ENCODE data around the gene PBRM1.
"Not testable (repeated sequence)": the region's sequence is repeated elsewhere in the genome, so short reads cannot be mapped to it uniquely, and the experiment has no call there.

PBRM1 gene

DNA sequence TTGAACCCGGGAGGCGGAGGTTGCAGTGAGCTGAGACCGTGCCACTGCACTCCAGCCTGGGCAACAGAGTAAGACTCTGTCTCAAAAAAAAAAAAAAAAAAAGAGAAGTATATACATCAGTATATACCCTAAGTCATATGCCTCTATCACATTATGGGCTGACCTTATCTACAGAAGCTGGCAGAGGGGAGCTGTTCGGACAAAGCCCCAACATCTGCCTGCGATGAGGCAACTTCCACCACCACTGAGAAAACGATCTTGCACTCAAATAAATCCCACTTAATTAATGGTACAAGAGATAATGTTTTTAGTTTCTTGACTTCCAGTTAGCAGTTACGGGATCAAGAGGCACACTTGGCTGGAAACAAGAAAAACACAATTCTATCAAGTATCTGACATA is 17.6 kb upstream of the PBRM1 start:
- DNase-seq = no peak

DNA sequence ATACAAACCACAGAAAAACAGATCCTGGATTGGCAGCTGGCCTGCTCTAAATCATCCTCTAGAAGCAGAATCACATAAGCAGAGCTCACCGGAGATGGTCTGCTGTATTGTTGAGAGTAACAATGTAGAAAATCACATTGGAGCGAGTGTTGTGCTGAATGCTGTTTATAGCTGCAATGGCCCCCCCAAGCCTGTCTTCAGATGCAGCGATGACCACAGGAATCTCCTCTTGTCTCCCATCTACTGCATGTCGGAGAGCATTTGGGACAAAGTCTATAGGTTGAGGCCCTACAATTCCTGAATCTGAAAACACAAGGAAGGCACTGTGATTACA is 11.9 kb upstream of the PBRM1 start:
- DNase-seq = no peak

- DNase-seq = no peak
These were observed 11.3 kb upstream of the PBRM1 start for GRCh38 chr3:52696830-52697631.

- DNase-seq = no peak
These were observed 10.3 kb upstream of the PBRM1 start for GRCh38 chr3:52695798-52696671.

- no peak for DNase-seq
These were observed 8.9 kb upstream of the PBRM1 start for GRCh38 chr3:52694528-52695189.

- no peak for DNase-seq
These were observed 7.4 kb upstream of the PBRM1 start for GRCh38 chr3:52693071-52693470.

- no peak for DNase-seq
These were observed 4.8 kb upstream of the PBRM1 start for GRCh38 chr3:52690560-52690959.

DNA sequence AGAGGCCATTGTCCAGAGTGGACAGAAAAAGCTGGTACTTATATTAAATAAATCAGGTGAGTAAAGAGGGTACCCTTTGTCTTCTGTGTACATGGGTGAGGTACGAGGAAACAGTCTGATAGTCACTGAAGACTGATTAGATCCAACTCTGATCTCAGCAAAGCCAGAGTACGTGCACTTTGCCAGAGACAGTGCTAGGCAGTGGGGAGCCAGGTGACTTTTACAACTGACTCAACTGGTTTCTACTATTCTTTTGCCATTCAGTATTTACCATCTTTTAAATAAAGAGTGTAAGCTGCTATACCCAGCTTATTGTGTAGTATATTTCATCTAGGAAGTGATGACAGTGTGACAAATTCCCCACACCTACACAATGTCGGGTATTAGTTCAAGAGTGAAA is 3.4 kb upstream of the PBRM1 start:
- no peak for DNase-seq

- DNase-seq = no peak
These were observed 2.6 kb upstream of the PBRM1 start for GRCh38 chr3:52688266-52688665.

GRCh38 chr3:52685285-52685708 is 416 bp downstream of the PBRM1 start:
- DNase-seq = peak; percentile 67

DNA sequence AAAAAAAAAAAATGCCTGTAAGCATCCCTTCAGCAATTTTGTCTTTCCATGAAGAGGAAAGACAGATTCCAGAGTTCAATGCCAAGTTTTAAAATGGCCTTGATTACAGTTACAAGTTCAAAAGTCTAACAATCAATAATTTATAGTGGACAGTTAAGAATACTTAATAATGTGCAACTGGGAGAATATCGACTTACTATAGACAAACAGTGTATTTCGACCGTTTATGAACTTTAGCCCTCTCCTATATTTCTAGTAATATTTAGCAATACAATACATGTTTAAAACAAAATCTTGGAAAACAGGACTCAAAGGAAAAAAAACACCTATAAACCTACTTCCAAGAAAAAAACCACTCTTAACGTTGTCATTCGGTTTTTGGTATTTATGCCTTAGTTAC is 1.5 kb downstream of the PBRM1 start:
- DNase-seq = no peak

DNA sequence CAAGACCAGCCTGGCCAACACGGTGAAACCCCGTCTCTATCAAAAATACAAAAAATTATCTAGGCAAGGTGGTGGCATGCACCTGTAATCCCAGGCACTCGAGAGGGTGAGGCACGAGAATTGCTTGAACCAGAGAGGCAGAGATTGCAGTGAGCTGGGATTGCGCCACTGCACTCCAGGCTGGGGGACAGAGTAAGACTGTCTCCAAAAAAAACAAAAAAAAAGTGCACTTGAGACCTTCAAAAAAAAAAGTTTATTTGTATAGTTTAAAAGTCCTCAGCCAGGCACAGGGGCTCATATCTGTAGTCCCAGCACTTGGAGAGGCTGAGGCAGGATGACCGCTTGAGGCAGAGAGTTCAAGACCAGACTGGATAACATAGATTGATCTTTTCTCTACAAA is 2.1 kb downstream of the PBRM1 start:
- no peak for DNase-seq

DNA sequence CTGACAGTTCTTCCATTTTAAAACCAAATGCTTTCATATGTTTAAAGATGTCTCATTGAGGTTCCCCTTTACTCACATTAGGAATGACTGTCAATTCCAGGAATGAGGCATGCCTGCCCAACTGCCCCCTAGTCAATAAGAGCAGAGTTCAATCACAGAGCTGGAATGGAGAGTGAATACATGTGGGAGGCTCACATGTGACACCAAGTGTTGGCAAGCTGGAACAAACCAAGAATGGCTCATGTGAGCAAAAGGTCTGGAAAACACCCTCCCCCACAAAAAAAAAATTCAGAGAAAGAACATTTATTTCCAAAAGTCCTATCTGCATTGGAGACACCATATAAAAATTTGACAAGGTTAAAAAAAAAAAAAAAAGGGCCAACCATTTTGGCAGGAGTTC is 3.7 kb downstream of the PBRM1 start:
- DNase-seq = no peak

DNA sequence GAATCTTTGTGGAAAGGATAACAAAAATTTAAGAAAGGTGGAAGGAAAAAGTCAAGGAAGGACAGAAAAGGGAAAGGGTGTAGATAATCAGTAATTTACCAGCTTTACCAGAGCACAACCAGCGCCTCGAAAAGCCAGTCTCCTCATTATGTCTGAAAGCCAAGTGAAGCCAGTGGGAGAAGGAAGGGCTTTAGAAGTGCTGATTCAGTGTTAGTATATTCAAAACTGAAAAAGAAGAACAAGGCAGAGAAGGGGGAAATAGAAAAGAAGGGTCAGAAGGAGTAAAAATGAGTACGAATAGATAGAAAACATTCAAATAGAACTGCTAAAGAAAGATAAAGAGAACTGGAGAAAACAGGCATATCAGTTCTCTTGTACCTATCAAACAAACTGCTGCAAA is 4.1 kb downstream of the PBRM1 start:
- DNase-seq = no peak

DNA sequence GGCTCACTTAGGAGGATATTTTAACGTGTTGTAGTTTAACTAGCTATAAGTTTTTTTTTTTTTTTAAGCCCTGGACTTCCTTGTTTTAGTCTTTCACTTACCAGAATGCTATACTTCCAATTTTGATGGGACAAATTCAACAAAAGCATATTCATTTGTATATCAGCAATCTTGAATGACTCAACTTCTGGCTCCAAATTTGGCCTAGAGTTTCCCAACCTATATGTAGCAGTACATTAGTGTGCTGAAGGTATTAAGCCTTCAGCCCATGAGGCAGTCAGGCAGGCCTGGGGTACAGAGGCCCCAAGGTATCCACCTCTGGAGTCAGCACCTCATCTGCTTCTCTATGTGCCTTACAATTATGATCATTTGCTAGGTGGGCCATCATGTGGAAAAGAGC is 5.9 kb downstream of the PBRM1 start:
- no peak for DNase-seq

DNA sequence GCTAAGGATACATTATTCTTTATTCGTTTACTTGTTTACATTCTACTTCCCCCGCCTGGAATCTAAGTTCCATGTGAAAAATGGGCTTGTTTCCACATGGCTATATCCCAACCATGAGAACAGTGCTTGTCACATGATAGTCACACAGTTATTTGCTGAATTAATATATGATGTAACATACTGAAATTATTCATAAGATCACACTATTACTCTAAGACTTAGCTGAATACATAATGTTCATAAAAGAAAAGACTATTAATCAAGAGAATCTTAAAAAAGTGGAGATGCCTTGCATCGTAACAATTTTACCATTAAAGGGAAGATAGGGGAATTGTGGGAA is 6.5 kb downstream of the PBRM1 start:
- no peak for DNase-seq

DNA sequence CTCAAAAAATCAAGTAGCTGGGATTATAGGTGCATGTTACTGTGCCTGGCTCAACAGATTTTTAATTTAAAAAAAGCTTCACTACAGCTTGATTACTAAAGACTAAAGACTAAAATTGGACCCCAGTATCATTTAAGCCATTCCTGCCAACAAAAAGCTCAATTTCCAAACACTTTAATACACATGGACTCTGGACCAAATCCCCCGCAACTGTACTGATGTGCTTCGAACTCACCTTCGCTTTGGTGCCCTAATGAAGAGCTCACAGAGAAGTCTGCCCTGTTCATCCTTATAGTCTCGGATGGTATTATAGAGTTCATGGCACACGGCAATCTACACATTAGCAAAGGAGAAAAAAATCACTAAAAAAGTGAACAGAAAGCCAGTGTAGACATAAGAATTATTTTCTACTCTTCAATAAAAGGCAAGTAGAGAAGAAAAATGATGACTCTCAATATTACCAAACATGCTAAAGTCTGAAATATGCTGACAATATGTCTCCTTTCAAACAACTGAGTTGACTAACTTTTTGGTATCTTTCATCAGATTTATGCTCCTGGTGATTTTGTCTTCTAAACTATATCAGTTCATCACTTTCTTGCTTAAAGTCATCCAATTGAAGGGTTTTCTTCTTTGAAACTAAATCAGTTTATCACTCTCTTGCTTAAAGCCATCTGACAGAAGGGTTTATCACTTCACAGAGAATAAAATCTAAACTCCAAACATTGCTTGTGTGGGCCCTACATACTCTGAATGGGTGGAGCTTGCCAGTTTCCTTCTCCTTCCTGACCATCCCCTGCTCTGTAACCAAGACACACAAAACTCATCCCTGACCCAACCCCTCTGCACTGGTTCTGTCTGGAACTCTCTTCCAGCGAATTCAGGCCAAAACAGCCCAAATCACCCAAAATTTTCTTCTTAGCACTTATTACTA is 7.2 kb downstream of the PBRM1 start:
- DNase-seq = no peak

DNA sequence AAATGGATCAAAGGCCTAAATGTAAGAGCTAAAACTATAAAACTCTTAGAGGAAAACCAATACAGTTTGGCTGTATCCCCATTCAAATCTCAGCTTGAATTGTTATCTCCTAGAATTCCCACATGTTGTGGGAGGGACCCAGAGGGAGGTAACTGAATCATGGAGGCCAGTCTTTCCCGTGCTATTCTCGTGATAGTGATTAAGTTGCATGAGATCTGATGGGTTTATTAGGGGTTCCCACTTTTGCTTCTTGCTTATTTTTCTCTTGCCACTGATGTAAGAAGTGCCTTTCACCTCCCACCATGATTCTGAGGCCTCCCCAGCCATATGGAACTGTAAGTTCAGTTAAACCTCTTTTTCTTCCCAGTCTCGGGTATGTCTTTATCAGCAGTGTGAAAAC is 9.5 kb downstream of the PBRM1 start:
- not testable (repeated sequence) for DNase-seq

DNA sequence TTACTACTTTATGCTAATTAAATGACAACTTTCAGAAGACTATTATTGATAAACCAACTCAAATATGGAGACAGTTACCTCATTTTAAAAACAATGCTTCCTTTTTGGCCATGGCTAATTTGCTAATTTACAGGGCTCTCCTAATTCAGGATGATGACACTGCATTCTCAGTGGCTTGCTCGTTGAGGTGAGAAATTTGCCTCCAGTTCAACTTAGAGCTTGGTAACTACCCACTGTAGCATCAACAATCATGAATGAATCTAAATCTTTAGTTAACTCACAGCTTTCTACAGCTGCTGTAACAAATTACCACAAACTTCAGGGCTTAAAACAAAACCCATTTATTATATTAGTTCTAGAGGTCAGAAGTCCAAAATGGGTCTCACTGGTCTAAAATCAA is 14.0 kb downstream of the PBRM1 start:
- DNase-seq = no peak

DNA sequence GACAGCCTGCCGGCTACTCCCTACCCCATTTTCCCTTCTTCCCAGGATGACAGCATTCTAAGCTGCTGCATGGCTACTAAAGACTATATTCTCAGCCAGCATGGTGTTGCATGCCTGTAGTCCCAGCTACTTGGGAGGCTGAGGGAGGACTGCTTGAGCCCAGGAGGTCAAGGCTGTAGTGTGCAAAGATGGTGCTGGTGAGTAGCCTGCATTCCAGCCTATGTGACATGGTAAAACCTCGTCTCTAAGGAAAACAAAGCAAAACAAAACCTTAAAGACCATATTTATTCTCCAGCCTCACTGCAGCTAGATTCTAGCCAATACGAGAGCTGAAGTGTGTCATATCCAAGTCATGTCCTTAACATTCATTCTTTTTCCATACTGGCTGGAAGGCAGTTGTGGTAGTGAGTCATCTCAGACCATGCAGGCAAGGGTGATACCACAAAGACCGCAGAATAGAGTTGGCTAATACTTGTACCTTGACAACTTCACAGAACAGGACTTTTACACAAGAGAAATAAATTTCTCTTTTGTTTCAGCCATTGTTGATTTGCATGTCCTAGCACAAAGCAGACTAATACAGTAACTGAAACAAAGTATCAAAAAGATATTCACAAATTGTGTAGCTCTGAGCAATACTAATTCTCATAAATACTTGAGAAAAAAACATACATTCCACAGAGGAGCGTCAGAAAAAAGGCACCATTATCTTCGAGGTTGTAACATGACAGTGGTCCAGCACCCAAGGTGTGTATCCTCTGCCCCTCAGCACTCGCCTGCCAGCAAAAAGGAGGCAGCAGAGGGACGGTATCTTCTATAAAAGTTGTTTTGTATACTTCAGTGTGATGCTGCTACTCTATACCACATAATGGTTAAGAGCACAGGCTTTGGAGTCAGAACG is 14.8 kb downstream of the PBRM1 start:
- no peak for DNase-seq

DNA sequence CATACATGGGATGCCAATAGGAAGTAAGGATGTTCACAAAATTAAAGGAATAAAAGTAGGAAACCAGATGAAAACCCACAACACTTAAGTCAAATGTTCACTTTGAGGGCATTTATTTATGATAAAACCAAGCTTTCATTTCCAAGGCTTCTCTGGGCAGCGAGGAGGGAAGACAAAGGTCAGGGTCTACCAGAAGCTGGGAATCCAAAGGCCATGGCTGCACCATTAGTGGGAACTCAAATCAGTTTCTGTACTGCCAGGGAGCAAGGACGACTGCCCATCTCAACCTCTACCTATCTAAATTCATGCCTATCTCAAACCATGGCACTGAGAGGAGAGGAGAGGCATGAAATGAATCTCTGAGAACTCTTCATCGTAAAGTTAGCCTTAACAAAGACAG is 22.6 kb downstream of the PBRM1 start:
- DNase-seq = no peak

DNA sequence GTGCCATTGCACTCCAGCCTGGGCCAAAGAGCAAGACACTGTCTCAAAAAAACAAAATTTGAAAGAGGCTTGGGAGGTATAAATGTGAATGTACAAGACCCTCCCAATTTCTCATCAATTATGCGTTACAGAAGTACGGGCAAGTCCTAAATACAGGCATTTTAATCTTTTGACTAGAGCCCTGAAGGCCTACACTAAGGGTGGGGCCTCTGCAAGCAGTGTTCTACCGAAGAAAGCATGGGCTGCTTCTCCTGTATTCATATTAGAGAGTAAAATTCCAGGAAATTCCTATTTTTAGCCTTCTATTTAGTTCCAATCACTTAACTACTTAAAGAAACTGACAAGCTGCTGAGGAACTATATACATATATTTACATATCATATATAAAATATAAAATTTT is 25.7 kb downstream of the PBRM1 start:
- no peak for DNase-seq
